SU-DHL-6 (cell line): ENCODE measurements around the gene CCL22.

ENCODE experiments used
- H2AFZ ChIP-seq: fragments of 200-600 bp; sonication (generic); 2 replicates; pipeline ENCODE4 v1.6.1; 2014; ENCODE audit warnings: low read depth, mild to moderate bottlenecking, moderate library complexity, mixed read lengths, antibody characterized with exemption, low read length; ENCODE audit not compliant: severe bottlenecking
- H3F3A ChIP-seq: fragments of 200-600 bp; shearing (Covaris generic); 2 replicates; pipeline ENCODE4 v1.6.0; 2016; ENCODE audit warnings: antibody characterized with exemption, mild to moderate bottlenecking; ENCODE audit not compliant: insufficient read depth
- H3K27ac ChIP-seq: fragments of 200-600 bp; sonication (generic); 2 replicates; pipeline ENCODE4 v1.5.1; 2016; ENCODE audit warnings: low read depth, mild to moderate bottlenecking, low read length, moderate library complexity, mixed read lengths
- H3K27me3 ChIP-seq: fragments of 200-600 bp; sonication (generic), shearing (Covaris generic); 2 replicates; pipeline ENCODE4 v1.6.0; 2014; ENCODE audit warnings: mild to moderate bottlenecking, low read length
- H3K36me3 ChIP-seq: fragments of 200-600 bp; sonication (generic); 2 replicates; pipeline ENCODE4 v1.6.1; 2014; ENCODE audit warnings: mild to moderate bottlenecking, low read length, mixed read lengths
- H3K4me2 ChIP-seq: fragments of 300-600, 200-600 bp; shearing (Covaris generic), sonication (generic); 2 replicates; pipeline ENCODE4 v1.6.0; 2014; ENCODE audit warnings: low read length, low read depth, mild to moderate bottlenecking; ENCODE audit not compliant: poor library complexity, severe bottlenecking
- H3K4me3 ChIP-seq: fragments of 200-600 bp; sonication (generic); 2 replicates; pipeline ENCODE4 v1.5.1; 2014; ENCODE audit warnings: antibody characterized with exemption, low read length, mild to moderate bottlenecking, mixed read lengths; ENCODE audit not compliant: insufficient read depth, poor library complexity, severe bottlenecking
- H3K79me2 ChIP-seq: fragments of 200-600 bp; sonication (generic); 2 replicates; pipeline ENCODE4 v1.6.1; 2014; ENCODE audit warnings: mild to moderate bottlenecking, low read length, moderate library complexity; ENCODE audit not compliant: insufficient read depth
- H3K9ac ChIP-seq: fragments of 200-600 bp; sonication (generic); 2 replicates; pipeline ENCODE4 v1.7.0; 2014; ENCODE audit warnings: mild to moderate bottlenecking, low read length
- H3K9me2 ChIP-seq: fragments of 200-600 bp; sonication (generic); replicated peaks from 2 replicates; pipeline ENCODE4 v1.6.1; 2014; ENCODE audit warnings: low read length; ENCODE audit not compliant: insufficient read depth
- H3K9me3 ChIP-seq: fragments of 200-600 bp; sonication (generic); 2 replicates; pipeline ENCODE4 v1.6.1; 2014; ENCODE audit warnings: low read length, mixed read lengths; ENCODE audit not compliant: insufficient read depth
- H4K20me1 ChIP-seq: fragments of 200-600 bp; sonication (generic); 2 replicates; pipeline ENCODE4 v1.6.1; 2014; ENCODE audit warnings: low read depth, mild to moderate bottlenecking, antibody characterized with exemption, low read length, moderate library complexity, mixed read lengths
- CTCF ChIP-seq: fragments of 200-600 bp; sonication (generic); IDR thresholded peaks from one replicate; pipeline ENCODE4 v1.5.1; 2017; ENCODE audit warnings: antibody characterized with exemption, mild to moderate bottlenecking, low read length, moderate library complexity; ENCODE audit not compliant: insufficient read depth, poor library complexity, severe bottlenecking
- EZH2phosphoT487 ChIP-seq: fragments of 200-600 bp; sonication (generic), shearing (Covaris generic); conservative IDR thresholded peaks from 2 replicates; pipeline ENCODE4 v1.6.1; 2018; ENCODE audit warnings: mild to moderate bottlenecking, antibody characterized with exemption, low read length, moderate library complexity, mixed read lengths

The CCL22 gene

GRCh38 chr16:57387598-57388354 lies 29.2 kb downstream of the CCL22 start:
- Histone ChIP-seq H3K27me3 (no peaks in the 10 kb centered on the region), H3K79me2 (no peaks in the 10 kb centered on the region), H3F3A (no peaks in the 10 kb centered on the region), H3K4me3 (no peak overlapping the region), H3K4me2 (no peak overlapping the region), H3K9ac (no peak overlapping the region), H3K27ac (no peak overlapping the region), H4K20me1 (no peaks in the 10 kb centered on the region), H3K9me3 (no peaks in the 10 kb centered on the region), H3K36me3 (no peaks in the 10 kb centered on the region), H2AFZ (no peak overlapping the region), H3K9me2 (no peaks in the 10 kb centered on the region)
- TF ChIP-seq EZH2phosphoT487 (no peak), CTCF (no peak)

- no peak overlapping the region for H3K4me3 ChIP-seq
- H3K9me3 ChIP-seq: no peaks in the 10 kb centered on the region
- no peak for TF ChIP-seq EZH2phosphoT487
- no peak for TF ChIP-seq CTCF
- no peaks in the 10 kb centered on the region for H3K27me3 ChIP-seq
- H3K4me2 ChIP-seq: no peak overlapping the region
- no peaks in the 10 kb centered on the region for H3F3A ChIP-seq
- H4K20me1 ChIP-seq: no peaks in the 10 kb centered on the region
- H3K27ac ChIP-seq: no peak overlapping the region
- no peaks in the 10 kb centered on the region for H3K36me3 ChIP-seq
- no peaks in the 10 kb centered on the region for H3K79me2 ChIP-seq
- no peak overlapping the region for H2AFZ ChIP-seq
- H3K9ac ChIP-seq: no peak overlapping the region
- no peaks in the 10 kb centered on the region for H3K9me2 ChIP-seq
Measured at GRCh38 chr16:57388359-57389086, 29.9 kb downstream of the CCL22 start.

- Histone ChIP-seq H3K9me2 (no peaks in the 10 kb centered on the region), H3K27me3 (no peaks in the 10 kb centered on the region), H3K4me2 (no peak overlapping the region), H3K9me3 (no peaks in the 10 kb centered on the region), H3F3A (no peaks in the 10 kb centered on the region), H3K9ac (no peak overlapping the region), H3K27ac (no peak overlapping the region), H3K36me3 (no peaks in the 10 kb centered on the region), H3K79me2 (no peaks in the 10 kb centered on the region), H2AFZ (no peak overlapping the region), H3K4me3 (no peak overlapping the region), H4K20me1 (no peaks in the 10 kb centered on the region)
- TF ChIP-seq EZH2phosphoT487: no peak
- TF ChIP-seq CTCF: no peak
Measured at GRCh38 chr16:57389087-57389468, 30.5 kb downstream of the CCL22 start.
